ENCODE results near the gene FGGY.
"Not testable (repeated sequence)": the region's sequence is repeated elsewhere in the genome, so short reads cannot be mapped to it uniquely, and the experiment has no call there.

FGGY gene, protein sequence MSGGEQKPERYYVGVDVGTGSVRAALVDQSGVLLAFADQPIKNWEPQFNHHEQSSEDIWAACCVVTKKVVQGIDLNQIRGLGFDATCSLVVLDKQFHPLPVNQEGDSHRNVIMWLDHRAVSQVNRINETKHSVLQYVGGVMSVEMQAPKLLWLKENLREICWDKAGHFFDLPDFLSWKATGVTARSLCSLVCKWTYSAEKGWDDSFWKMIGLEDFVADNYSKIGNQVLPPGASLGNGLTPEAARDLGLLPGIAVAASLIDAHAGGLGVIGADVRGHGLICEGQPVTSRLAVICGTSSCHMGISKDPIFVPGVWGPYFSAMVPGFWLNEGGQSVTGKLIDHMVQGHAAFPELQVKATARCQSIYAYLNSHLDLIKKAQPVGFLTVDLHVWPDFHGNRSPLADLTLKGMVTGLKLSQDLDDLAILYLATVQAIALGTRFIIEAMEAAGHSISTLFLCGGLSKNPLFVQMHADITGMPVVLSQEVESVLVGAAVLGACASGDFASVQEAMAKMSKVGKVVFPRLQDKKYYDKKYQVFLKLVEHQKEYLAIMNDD

DNA sequence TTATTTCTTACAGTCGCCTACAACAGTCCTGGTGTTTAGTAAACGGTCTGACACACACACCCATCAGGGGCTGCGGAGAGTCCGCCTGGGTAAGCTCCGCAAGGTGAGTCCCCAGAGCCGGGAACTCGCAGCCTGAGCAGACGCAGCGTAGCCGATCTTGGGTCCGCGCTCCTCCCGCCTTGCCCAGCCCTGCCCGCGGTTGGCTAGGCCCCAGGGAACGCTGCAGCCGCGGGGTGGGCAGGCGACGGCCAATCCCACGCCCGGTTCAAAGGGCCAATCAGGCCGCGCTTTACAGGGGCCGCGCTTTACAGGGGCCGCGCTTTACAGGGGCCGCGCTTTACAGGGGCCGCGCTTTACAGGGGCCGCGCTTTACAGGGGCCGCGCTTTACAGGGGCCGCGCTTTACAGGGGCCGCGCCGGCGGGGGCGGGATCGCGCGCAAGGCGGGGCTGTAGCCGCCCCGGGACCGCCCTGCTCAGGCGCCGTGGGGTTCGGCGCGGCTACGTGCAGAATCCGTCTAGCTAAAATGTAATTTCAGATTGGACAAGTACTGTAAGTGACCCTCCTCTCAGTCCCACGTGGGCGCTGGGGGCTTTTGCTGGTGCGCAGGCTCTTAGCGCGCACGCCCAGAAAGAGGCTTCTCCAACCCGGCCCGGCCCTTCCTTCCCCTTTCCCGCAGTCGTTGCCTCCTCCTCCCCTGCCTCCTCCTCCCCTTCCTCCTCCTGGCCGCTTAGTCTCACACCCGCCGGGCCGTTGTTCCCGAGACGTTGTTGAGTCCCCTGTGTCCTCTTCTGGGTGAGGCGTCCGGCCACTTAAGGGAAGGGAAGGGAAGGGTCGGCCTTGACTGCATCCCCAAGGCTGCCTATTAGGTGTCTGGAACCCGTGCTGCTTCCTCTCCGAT is at the start of gene FGGY:
FGGY (plus strand) TSS at position 737 of the 899 bp plus-strand sequence. CDS start 24,456 bp downstream, outside the sequence.
- peak; percentile 91 to 95 for DNase-seq

DNA sequence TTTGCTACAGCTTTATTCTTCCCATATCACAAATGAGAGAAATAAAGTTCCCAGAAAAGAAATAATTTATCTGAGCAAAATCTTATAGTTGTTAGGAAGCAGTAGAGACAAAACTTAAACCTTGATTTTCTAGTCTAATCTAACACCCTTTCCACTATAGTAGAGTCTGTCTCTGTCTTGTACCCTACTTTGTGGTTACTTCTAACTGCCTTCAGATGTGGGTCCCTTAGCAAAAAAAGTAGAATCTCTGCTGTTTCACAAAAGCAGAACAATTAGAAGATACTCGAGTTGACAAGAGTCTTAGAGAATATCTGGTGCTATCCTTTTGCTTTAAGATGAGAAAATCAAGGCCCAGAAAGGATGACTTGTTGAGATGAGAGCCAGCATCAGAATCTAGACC is 48.1 kb upstream of the FGGY start:
- no peak for DNase-seq

DNA sequence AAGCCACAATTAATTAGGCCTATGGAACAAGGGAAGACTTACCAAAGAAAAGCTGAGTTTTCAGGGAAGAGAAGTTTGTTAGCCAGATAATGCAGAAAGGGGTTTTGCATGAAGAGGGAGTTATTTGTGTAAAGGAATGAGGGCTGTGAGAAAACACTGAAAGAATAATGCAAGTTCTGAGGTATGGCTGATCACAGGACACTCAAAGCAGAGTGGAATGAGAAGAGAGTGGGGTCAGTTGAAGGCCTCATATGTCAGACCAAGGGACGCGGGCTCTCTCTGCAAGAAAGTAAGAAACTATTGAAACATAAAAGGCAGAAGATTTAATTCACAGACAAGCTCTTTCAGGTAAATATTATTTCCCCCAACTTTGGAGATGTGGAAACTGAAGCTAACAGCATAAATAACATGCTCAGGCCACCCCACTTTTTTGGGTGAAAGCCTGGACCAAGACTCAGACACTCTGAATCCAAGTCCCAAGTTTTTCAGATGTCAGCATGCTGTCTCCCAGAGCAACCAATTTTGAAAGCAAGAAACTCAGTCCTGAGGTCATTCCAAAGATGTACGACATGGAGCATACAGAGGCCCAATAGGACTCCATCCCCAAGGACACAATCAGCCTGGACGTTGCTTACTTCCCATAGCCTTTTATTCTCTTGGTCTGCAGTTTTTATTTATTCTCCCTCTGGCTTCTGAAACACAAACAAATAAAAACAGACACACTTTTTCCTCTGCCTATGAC is 47.3 kb upstream of the FGGY start:
- no peak for DNase-seq

DNA sequence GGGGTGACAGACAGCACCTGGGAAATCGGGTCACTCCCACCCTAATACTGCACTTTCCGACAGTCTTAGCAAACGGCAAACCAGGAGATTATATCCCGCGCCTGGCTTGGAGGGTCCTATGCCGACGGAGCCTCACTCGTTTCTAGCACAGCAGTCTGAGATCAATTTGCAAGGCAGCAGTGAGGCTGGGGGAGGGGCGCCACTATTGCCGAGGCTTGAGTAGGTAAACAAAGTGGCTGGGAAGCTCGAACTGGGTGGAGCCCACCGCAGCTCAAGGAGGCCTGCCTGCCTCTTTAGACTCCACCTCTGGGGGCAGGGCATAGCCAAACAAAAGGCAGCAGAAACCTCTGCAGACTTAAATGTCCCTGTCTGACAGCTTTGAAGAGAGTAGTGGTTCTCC is 45.8 kb upstream of the FGGY start:
- peak in 1 of 2 experiments; percentile 38 for DNase-seq

DNA sequence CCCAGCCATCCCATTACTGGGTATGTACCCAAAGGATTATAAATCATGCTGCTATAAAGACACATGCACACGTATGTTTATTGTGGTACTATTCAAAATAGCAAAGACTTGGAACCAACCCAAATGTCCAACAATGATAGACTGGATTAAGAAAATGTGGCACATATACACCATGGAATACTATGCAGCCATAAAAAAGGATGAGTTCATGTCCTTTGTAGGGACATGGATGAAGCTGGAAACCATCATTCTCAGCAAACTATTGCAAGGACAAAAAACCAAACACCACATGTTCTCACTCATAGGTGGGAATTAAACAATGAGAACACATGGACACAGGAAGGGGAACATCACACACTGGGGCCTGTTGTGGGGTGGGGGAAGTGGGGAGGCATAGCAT is 40.5 kb upstream of the FGGY start:
- DNase-seq, result not testable (repeated sequence)

DNA sequence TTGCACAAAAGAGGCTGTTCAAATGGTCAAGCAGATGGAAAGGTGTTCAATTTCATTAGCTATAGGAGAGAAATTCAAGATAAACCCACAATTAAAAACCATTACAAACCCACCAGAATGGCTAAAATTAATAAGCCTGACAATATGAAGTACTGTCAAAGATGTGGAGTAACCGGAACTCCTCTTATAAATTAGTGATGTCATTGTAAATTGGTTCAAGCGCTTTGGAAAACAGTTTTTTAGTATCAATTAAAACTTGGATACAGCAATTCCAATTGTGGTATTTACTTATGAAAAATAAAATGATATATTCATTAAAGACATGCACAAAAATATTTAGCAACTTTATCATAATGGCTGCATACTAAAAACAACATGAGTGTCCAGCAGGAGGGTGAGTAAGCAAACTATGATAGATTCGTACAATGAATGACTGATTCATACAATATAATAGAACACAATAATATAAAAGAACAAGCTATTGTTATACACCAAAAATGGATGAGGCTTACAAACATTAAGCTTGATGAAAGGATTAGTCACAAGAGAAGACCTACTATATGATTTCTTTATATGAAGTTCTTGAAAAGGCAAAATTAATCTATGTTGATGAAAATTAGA is 38.4 kb upstream of the FGGY start:
- no peak for DNase-seq

DNA sequence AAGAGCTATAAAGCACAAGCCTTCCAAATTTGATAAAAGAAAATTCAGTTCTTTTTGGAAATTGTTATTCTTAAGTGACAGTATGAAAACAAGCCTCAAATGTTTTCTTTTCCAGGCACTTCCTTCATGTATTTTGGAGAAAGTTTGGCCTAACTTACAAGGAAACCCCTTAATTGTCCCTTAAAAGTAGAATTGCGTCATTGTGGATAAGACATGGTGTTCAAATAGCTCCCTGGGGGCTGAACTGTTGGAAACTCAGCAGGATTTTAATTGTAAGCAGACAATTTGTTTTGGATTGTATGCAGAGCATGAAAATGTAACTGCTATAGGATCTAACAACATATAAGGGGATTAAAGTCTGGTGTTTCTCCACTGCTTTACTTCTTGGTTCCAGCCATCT is 35.4 kb upstream of the FGGY start:
- DNase-seq, result no peak

DNA sequence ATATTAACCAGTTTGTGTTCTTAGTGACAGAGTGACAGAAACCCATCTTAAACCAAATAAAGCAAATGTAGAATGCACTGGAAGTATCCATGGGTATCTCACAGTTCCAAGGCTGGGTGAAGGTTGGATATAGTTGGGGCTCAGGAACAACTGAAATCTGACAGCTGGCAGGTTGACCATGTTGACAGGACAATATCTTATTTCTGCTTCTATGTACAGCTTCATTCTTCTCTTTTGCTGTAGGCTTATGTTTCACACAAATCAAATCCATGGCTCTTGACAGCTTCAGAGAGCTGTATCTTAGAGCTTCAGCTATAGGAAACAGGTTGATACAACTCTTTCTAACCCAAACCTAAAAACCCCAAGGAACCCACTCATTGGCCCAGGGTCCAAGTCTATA is 34.3 kb upstream of the FGGY start:
- no peak for DNase-seq

DNA sequence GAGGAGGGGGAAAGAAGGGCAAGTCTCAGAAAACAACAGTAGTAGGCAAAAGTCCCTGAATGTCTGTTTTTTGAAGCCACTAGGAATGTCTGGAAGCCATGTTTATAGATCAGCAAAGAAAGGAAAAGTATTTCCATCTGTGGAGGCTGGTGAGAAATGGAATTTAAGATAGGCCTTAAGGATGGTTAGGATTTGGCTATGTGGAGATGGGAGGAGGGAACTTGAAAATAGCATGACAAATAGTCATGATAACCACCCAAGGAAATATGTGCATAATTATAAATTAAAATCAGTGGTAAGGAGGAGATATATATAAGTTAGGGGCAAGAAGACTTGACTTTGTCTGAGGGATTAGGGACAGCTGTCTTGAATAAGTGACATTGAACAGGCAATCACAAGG is 33.8 kb upstream of the FGGY start:
- no peak for DNase-seq

DNA sequence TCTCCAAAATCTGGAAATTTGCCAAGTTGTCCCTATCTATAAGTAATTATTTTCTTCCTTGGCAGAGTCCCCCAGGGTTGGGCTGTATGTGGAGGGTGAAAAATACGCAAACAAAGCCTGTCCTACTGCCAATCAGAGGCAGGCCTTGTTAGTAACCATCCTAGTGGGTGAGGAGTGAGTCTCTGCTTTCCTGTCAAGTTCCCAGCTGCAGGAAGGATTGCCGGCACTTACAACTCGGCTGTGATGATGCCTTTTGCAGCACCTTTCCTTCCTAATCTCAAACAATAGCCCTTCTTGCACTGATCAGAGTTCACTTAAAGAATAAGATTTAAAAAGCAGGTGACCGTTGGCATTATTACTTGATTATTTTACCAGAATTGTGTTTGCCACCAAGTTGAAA is 31.3 kb upstream of the FGGY start:
- DNase-seq, result no peak

DNA sequence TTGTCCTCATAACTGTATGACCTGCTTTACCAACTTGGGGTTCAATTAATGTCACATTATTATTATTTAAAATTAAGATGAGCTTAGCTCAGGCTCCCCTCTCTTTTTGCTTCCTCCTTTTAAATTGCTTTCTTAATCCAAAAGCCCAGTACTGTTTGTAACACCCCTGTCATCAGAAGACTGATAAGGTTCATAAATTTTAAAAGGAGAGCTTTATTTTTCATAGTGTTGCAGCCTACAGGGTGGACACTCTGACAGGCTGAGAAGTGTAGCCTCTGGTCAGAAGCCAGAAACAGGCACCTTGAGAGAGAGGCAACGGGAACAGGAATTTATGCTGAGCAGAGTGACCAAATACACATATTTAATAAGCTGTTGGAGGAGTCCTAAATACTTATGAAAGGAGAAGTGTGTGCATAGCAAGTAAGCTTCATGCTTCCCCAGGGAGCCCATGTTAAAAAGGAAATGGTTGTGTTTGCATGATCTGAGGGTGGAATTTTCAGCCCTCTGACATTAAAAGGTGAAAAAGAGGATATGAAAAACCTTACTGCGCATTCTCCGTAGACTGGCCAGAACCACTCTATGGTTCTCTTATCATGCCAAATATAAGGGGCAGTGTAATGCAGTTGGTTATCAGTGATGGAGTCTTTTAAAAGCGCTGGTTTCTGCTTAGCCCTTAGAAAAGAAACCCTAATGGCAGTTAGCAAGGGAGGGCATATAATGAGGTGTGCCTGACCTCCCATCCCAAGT is 30.5 kb upstream of the FGGY start:
- no peak for DNase-seq

DNA sequence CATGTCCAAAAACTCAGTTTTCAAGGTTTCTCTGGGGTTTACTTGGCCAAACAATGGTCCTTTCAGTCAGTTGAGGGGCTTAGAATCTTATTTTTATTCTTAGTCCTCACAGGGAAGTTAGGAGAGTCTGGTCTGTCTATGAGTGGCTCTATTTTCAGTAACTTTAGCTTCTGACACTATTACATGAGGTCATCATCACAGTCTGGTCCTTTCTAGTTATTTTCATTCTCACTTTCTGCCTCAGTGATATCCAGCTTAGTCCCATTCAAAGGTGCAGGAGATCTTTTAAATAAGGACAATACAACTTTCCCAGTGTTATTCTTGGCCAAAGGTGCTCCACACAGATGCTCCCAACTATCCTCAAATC is 30.0 kb upstream of the FGGY start:
- DNase-seq, result no peak

DNA sequence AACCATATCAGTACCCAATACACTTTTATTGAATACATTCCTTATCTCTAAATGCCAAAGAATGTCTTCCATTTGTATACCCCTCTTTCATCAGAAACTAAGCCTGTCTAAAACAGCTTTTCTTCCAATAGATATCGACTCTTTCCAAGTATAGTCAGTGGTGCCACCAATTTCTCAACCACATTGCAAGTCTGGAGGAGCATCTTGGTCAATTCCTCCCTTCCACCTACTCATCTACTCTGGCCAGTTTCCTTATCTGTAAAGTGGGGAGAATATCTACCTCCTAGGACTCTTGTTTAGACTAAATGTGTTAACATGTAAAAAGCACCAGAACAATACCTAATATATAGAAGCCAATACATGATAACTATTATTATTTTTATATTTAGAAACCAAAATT is 28.5 kb upstream of the FGGY start:
- no peak for DNase-seq

DNA sequence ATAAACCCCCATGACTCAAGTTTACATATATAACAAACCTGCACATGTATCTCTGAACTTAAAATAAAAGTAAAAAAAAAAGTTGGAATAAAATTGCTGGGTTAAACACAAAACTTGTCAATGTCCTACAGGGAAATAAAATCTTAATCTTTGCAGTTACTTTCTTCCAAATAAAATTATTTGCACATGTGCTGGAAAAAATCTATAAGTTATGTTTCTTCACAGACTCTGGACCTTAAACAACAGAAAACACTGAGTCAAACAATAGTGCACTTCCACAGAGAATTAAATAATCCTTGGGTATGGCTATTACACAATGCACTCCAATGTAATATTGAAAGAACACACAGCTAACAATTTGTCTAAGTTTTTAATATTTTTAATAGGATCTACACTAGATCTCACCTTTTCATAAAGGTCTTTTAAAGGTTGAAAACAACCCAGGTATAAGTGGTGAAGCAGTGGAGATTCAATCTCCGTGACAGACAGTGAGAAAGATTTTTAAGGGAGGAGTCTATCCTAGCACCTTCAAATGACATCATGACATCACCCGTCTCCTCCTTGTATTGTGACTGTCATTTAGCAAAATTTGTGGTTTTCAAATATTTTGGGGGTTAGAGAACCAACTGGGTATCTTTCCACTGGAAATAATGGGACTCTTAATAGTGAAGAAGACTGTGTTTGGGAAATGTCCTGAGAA is 25.2 kb upstream of the FGGY start:
- DNase-seq, result no peak

DNA sequence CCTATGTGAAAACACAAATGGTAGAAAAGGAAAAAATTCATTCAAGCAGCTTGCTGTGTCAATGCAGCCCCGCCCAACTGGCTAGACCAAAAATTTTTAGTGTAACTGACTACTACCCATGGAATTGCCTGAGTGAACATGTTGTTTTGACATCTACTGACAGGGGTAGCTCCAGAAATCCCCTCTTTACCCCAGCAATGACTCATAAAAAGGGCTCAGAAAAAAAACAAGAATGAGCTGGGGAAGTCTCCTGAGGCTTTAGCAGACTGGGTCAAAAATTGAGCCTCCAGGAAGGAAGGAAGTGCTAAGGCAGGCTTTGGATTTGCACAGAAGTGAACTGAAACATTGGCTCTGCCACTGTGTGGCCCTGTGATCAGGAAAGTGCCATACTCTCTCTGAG is 24.4 kb upstream of the FGGY start:
- no peak for DNase-seq

DNA sequence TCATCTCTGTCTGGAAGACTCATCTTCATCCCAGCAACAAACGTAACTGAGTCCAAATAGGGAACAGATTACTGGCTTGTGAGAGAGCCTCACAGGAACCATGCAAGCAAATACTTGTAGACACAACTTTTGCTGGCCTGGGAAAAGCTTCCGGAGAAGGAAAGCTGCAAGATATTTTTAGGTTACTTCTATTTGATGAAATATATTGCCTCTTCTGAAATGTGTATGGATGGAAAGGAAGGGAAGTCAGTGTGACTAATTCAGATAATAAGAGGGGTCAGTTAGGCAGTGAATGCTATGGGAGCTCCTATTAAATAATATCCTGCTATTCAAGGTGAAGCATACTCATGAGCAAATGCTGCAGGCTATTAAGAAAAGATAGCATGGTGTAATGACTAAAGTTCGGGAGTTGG is 20.4 kb upstream of the FGGY start:
- DNase-seq, result no peak

DNA sequence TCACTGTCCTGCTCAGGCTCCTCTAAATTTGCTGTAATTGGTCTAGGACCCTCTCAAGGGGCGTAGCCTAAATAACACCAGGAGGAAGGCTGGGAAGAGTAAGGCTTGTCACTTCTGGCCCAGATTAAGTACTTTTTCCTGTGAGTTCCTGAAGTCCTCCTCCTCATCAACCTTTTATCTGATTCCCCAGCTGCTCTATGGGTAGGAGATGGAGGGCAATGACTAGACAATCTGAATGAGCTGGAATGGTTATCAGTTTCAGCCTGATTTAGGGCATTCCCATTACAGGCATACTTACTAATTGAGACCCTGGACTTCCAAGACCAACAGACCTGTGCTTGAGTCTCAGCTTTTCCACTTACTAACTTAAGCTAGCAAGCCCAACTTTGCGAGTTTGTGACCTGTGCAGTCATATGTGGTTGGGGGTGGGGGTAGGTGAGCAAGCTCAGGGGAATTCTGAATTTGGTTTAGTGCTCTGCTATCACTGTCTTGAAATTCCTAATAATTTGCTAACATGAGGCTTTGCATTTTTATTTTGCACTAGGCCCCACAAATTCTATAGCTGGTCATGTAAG is 18.0 kb upstream of the FGGY start:
- no peak for DNase-seq

DNA sequence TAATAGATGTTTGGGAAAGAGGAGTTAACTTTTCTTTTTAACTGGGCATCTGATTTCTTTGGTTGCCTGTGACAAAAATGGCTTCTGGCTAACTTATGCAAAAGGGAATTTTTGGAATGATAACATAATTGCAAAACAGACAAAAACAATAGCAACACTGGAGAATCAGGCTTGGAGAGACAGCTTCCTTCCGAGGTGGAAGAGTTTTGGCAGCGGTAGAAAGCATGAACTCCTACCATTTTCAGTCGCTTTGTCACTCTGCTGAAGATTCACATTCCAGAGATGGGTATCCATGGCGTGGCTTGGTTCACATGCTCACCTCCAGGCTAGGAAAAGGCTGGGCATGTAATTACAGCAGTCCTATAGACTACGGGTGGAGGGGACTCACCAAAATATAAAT is 17.2 kb upstream of the FGGY start:
- no peak for DNase-seq

DNA sequence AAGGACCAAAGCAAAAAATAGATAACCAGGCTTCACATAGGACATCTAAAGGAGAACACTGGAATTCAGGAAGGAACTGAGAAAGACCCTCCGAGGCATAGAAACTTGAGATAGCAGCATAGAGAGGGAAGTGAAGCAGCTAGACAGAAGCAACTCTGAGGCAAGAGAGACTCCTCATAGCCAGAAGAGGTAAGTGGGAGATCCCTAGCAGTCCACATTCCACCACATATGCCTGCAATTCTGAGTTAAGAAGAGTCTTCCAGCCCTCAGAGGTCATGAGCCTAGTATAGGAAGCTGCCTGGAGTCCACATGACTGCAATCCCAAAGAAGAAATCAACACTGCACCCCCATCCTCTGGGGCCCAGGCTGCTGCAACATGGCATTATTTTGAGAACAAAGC is 13.9 kb upstream of the FGGY start:
- DNase-seq, result no peak

DNA sequence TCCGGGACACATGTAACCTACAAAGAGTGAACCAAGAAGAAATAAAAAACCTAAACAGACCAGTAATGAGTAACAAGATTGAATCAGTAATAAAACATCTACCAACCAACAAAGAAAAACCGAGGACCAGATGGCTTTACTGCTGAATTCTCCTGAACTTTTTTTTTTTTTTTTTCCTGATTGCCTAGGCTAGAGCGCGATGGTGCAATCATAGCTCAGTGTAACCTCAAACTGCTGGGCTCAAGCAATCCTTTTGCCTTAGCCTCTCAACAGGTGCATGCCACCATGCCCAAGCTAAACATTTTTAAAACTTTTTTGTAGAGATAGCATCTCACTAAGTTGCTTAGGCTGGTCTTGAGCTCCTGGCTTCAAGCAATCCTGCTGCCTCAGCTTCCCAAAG is 11.2 kb upstream of the FGGY start:
- no peak for DNase-seq

DNA sequence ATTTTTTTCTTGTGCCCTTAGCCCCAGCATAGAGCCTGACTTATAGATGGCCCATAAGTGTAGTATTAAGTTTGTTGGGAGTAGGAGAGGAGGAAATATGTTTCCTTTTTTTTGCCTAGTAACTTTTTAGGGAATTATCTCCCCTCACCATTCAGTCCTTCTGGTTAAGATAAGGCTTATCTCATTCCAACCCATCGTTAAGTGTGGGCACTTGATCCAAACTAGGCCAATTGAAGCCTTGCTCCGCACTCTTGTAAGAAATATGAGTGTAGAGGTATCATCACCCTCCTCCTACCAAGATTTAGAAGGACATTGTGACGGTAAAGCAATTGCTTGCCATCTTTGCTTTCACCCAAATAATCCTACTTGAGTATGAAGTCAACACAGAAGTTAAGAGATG is 8.8 kb upstream of the FGGY start:
- no peak for DNase-seq

All from SHP77 (cell line).